GM18498 (cell line): ENCODE data around the gene CDC26.
"Not testable (repeated sequence)": the region's sequence is repeated elsewhere in the genome, so short reads cannot be mapped to it uniquely, and the experiment has no call there.

Experiments
- ATAC-seq: cut with Tn5 transposase; IDR thresholded peaks from one replicate; pipeline ENCODE4 v1.9.1; 2021; ENCODE audit warnings: mild to moderate bottlenecking, moderate library complexity; ENCODE audit not compliant: unreplicated experiment

The CDC26 gene

GRCh38 chr9:113296247-113296646 lies 20.9 kb upstream of the CDC26 start:
- ATAC-seq, result not testable (repeated sequence)

GRCh38 chr9:113293285-113293878 lies 18.0 kb upstream of the CDC26 start:
- ATAC-seq, result no peak

DNA sequence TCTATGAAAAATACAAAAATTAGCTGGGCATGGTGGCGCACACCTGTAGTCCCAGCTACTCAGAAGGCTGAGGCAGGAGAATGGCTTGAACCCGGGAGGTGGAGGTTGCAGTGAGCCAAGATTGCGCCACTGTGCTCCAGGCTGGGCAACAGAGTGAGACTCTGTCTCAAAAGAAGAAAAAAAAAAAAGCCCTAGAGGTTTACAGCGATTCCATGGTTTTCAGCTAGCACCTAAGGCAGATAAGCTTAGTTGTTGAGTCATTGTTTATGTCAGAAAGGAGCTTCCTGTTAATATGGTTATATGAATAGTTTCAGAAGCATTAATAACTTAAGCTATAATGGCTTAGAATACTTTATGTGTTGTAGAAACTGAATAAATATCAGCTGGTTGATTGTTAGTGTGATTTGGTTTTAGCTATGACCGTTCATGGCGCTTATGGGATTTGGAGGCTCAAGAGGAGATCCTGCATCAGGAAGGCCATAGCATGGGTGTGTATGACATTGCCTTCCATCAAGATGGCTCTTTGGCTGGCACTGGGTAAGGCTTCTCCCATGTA lies 14.8 kb upstream of the CDC26 start:
- no peak for ATAC-seq

GRCh38 chr9:113289091-113289490 lies 13.7 kb upstream of the CDC26 start:
- ATAC-seq, result no peak

DNA sequence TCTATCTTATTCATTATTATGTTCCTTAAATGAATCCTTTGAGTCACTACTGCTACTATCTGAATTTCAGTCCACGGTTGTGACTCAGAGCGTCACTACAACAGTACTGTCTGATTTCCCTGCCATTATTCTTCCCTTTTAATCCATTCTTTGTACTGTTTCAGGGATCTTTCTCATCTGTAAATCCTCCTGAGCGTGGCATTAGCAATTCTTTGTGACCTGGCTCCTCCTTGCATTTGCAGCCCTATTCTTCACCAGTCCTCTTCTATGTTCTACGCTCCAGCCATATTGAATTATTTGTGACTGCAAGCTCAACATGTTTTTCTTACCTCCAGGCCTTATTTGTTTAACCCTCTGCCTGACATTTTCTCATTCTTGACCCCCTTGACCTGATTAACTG lies 6.0 kb upstream of the CDC26 start:
- ATAC-seq, result no peak

DNA sequence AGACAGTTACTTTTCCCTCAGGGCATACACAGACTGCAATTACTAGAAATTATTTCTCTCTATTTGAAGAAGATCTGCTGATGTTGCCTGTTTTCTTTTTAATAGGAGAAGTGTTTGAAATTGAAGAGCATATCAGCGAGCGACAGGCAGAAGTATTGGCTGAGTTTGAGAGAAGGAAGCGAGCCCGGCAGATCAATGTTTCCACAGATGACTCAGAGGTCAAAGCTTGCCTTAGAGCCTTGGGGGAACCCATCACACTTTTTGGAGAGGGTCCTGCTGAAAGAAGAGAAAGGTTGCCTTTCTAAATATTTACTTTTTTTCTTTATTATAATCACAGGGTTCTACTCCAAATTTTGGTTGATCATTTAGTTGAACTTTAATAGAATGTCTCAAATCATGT lies 3.5 kb upstream of the CDC26 start:
- ATAC-seq, result no peak

DNA sequence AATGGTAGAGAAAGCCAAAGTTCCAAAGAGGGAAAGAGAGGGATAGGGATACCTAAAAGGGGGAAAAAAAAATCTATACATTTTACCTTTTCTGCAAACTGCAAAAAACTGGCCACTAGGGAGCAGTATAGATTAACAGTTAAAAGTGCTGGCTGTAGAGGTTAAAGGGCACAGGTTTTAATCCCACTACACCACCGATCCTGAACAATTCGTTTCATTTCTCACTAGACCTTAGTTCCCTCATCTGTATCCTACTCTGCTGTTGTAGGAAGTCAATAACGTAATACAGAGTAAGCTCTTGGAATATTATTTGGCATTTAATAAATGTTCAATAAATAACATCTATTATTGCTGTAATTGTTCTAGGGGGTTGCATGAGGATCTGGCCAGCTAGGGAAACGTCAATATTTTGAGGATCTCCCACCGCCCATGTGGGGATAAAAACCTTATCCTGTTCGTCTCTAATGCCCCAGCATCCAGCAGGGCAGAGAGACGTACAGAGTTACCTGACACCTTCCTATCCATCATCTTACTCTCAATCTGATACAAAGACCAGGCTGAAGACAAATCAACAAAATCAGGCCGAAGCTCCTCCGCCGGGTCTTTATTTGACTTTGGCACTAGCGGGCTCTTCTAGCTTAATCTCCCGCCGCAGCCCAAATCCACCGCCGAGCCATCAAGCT lies 757 bp downstream of the CDC26 start:
- peak; percentile 13 for ATAC-seq

- ATAC-seq, result no peak
Measured at GRCh38 chr9:113269871-113270270, 5.5 kb downstream of the CDC26 start.

- no peak for ATAC-seq
Measured at GRCh38 chr9:113269355-113269754, 6.0 kb downstream of the CDC26 start.

DNA sequence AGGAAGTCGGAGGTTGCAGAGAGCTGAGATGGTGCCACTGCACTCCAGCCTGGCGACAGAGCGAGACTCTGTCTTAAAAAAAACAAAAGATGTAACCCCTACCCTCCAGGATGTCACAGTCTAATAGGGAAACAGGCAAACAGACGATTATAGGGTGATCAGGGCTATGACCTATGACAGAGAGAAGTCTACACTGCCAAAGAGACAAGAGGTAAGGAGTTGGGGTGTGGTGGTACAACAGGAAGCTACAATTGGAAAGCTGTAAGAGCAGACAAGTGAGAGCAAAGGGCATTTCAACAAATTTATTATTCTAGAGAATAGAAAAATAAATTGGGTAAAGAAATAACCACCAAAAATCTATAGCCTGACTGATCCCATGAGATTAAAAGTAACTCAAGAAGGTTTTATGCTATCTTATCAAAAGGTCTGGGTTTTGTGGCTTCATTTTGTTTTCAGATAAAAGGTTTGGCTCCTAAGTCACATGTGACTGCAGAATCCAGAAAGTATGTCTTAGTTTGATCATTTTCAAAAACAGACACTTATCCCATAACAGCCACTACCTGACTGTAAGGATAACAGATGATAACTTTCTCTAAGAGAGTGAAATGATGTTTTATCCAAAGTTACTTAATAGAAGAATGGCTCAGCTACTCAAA lies 7.3 kb downstream of the CDC26 start:
- no peak for ATAC-seq

- no peak for ATAC-seq
Measured at GRCh38 chr9:113266174-113266573, 9.2 kb downstream of the CDC26 start.

- no peak for ATAC-seq
Measured at GRCh38 chr9:113261917-113262671, 13.3 kb downstream of the CDC26 start.

DNA sequence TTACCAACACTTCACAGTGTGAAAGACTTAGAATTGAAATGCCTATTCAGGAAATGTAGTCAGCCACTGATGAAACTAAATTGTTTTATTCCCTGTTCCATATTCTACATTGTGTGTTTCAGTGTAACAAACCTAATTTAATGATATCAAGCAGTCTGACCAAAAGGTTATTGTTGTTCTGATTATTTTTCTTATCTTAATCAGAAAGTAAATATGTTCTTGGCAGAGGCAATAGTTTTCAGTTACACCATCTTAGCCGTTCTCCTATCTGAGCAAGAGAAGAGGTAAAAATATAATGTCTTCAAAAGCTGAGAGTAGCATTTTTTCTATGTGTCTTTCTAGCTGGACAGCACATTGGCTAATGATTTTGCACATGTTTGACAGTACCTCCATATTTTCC lies 17.1 kb downstream of the CDC26 start:
- ATAC-seq, result no peak

DNA sequence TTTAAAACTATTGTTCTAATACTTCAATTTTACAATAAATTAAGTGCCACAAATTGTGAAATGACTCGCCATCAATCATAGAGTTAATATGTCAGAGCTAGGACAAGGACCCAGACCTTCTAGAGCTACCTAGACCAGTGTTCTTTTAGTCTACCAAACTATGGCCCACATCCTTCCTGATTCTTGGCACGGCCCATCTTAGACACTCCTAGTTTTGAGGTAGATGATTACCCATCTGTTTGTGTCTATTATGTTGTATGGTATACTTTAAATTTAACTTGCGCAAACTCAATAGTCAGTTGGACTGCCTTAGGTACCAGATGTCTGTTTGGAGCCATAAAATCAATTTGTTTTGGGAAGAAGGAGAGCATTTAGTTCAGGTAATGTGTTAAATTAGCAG lies 17.5 kb downstream of the CDC26 start:
- no peak for ATAC-seq

- no peak for ATAC-seq
Measured at GRCh38 chr9:113255438-113255837, 19.9 kb downstream of the CDC26 start.

GRCh38 chr9:113254991-113255390 lies 20.4 kb downstream of the CDC26 start:
- ATAC-seq, result no peak

DNA sequence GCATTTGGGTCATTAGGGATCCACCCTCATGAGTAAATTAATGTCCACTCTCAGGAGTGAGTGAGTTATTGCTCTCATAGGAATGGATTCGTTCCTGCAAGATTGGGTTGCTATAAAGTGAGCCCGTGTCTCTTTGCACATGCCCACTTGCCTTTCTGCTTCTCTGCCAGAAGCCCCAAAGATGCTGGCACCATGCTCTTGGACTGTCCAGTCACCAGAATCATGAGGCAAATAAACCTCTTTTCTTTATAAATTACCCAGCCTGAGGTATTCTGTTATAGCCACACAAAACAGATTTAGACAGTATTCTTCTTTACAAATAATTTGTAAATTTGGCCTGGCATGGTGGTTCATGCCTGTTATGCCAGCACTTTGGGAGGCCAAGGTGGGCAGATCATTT lies 24.6 kb downstream of the CDC26 start:
- ATAC-seq, result no peak

GRCh38 chr9:113249661-113250060 lies 25.7 kb downstream of the CDC26 start:
- not testable (repeated sequence) for ATAC-seq

DNA sequence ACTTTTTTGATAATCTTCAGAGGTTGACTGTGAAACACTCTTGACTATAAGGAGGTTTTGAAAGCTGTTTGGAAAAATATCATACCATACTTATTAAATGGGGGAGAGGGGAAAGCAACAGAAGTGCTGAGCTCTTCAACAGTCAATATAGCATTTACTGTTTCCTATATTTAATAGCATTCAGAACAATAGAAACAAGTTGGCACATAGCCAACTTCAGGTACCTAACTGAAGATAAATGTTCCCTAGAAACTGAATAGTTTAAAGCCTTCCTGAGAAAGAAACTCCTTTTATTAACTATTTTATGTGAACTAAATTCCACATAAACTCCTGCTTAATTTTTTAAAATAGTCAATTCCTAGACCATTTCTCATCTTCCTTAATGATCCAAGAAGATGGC lies 27.7 kb downstream of the CDC26 start:
- ATAC-seq, result no peak

GRCh38 chr9:113246928-113247327 lies 28.4 kb downstream of the CDC26 start:
- no peak for ATAC-seq

GRCh38 chr9:113245894-113246293 lies 29.5 kb downstream of the CDC26 start:
- no peak for ATAC-seq
